IPS-20b (cell line): ENCODE data around the gene NAALADL2.

ENCODE experiments used
- H3K27ac ChIP-seq: one replicate; pipeline ENCODE4 v1.5.1; 2013; ENCODE audit warnings: low read length
- H3K27me3 ChIP-seq: 2 replicates; pipeline ENCODE4 v1.6.1; 2013; ENCODE audit warnings: mild to moderate bottlenecking, low read length, inconsistent platforms; ENCODE audit not compliant: insufficient read depth
- H3K36me3 ChIP-seq: 2 replicates; pipeline ENCODE4 v1.6.1; 2013; ENCODE audit warnings: low read depth, mild to moderate bottlenecking, inconsistent platforms, low read length, moderate library complexity; ENCODE audit not compliant: insufficient read depth
- H3K4me1 ChIP-seq: 2 replicates; pipeline ENCODE4 v1.6.1; 2013; ENCODE audit warnings: mild to moderate bottlenecking, control low read depth, inconsistent platforms, low read length, moderate library complexity; ENCODE audit not compliant: insufficient read depth
- H3K4me3 ChIP-seq: 2 replicates; pipeline ENCODE4 v1.5.1; 2013; ENCODE audit warnings: mild to moderate bottlenecking, low read length, inconsistent platforms
- H3K9ac ChIP-seq: 2 replicates; pipeline ENCODE4 v1.6.1; 2013; ENCODE audit warnings: low read depth, mild to moderate bottlenecking, inconsistent platforms, low read length, moderate library complexity
- H3K9me3 ChIP-seq: 2 replicates; pipeline ENCODE4 v1.6.1; 2013; ENCODE audit warnings: mild to moderate bottlenecking, low read depth, low read length, inconsistent platforms; ENCODE audit not compliant: insufficient read depth

The NAALADL2 gene

GRCh38 chr3:175672119-175672689 lies 813.1 kb downstream of the NAALADL2 start:
- no peak overlapping the region for H3K4me3 ChIP-seq
- no peaks in the 10 kb centered on the region for H3K36me3 ChIP-seq
- no peaks in the 10 kb centered on the region for H3K27me3 ChIP-seq
- no peaks in the 10 kb centered on the region for H3K9me3 ChIP-seq
- H3K9ac ChIP-seq: no peak overlapping the region
- no peaks in the 10 kb centered on the region for H3K4me1 ChIP-seq
- no peak overlapping the region for H3K27ac ChIP-seq

- Histone ChIP-seq H3K27me3 (no peaks in the 10 kb centered on the region), H3K4me1 (peaks cover 6% of the 10 kb centered on the region; the same call in 1 of the 2 replicates), H3K36me3 (no peaks in the 10 kb centered on the region), H3K9me3 (no peaks in the 10 kb centered on the region; the same call in 1 of the 2 replicates), H3K27ac (no peak overlapping the region), H3K9ac (no peak overlapping the region), H3K4me3 (no peak overlapping the region)
Measured at GRCh38 chr3:175679568-175679967, 820.4 kb downstream of the NAALADL2 start.

- H3K9me3 ChIP-seq: no peaks in the 10 kb centered on the region
- H3K27ac ChIP-seq: no peak overlapping the region
- no peaks in the 10 kb centered on the region for H3K36me3 ChIP-seq
- no peak overlapping the region for H3K9ac ChIP-seq
- no peaks in the 10 kb centered on the region for H3K27me3 ChIP-seq
- no peak overlapping the region for H3K4me3 ChIP-seq
- H3K4me1 ChIP-seq: no peaks in the 10 kb centered on the region
Measured at GRCh38 chr3:175692256-175692655, 833.1 kb downstream of the NAALADL2 start.

GRCh38 chr3:175695251-175695650 lies 836.1 kb downstream of the NAALADL2 start:
- Histone ChIP-seq H3K4me3 (no peak overlapping the region), H3K36me3 (no peaks in the 10 kb centered on the region), H3K9me3 (no peaks in the 10 kb centered on the region)

GRCh38 chr3:175702956-175703355 lies 843.8 kb downstream of the NAALADL2 start:
- Histone ChIP-seq H3K27me3 (no peaks in the 10 kb centered on the region), H3K9me3 (no peaks in the 10 kb centered on the region), H3K36me3 (no peaks in the 10 kb centered on the region), H3K4me3 (no peak overlapping the region), H3K27ac (no peak overlapping the region), H3K9ac (no peak overlapping the region), H3K4me1 (no peaks in the 10 kb centered on the region)

More at GRCh38 chr3:175695251-175695650, 836.1 kb downstream of the NAALADL2 start:
- no peak overlapping the region for H3K27ac ChIP-seq
- H3K9ac ChIP-seq: no peak overlapping the region
- no peaks in the 10 kb centered on the region for H3K27me3 ChIP-seq
- no peaks in the 10 kb centered on the region for H3K4me1 ChIP-seq

GRCh38 chr3:175704366-175705055 lies 845.4 kb downstream of the NAALADL2 start:
- Histone ChIP-seq H3K4me3 (no peak overlapping the region), H3K27me3 (no peaks in the 10 kb centered on the region), H3K4me1 (no peaks in the 10 kb centered on the region), H3K36me3 (no peaks in the 10 kb centered on the region), H3K9me3 (no peaks in the 10 kb centered on the region), H3K9ac (no peak overlapping the region), H3K27ac (no peak overlapping the region)

- H3K4me1 ChIP-seq: no peaks in the 10 kb centered on the region
- H3K9me3 ChIP-seq: no peaks in the 10 kb centered on the region
- H3K27me3 ChIP-seq: no peaks in the 10 kb centered on the region
- no peak overlapping the region for H3K27ac ChIP-seq
- H3K4me3 ChIP-seq: no peak overlapping the region
- H3K9ac ChIP-seq: no peak overlapping the region
- H3K36me3 ChIP-seq: no peaks in the 10 kb centered on the region
Measured at GRCh38 chr3:175713268-175713667, 854.1 kb downstream of the NAALADL2 start.

- Histone ChIP-seq H3K27me3 (no peaks in the 10 kb centered on the region), H3K9ac (no peak overlapping the region), H3K4me1 (no peaks in the 10 kb centered on the region), H3K9me3 (no peaks in the 10 kb centered on the region), H3K4me3 (no peak overlapping the region), H3K36me3 (no peaks in the 10 kb centered on the region), H3K27ac (no peak overlapping the region)
Measured at GRCh38 chr3:175716446-175716845, 857.3 kb downstream of the NAALADL2 start.

GRCh38 chr3:175726228-175726627 lies 867.1 kb downstream of the NAALADL2 start:
- Histone ChIP-seq H3K27ac (no peak overlapping the region), H3K4me1 (no peaks in the 10 kb centered on the region), H3K9me3 (no peaks in the 10 kb centered on the region), H3K36me3 (no peaks in the 10 kb centered on the region), H3K27me3 (no peaks in the 10 kb centered on the region), H3K4me3 (no peak overlapping the region), H3K9ac (no peak overlapping the region)

GRCh38 chr3:175728566-175728965 lies 869.4 kb downstream of the NAALADL2 start:
- Histone ChIP-seq H3K27ac (no peak overlapping the region), H3K27me3 (no peaks in the 10 kb centered on the region), H3K36me3 (no peaks in the 10 kb centered on the region), H3K4me3 (no peak overlapping the region), H3K9me3 (no peaks in the 10 kb centered on the region; the same call in 1 of the 2 replicates), H3K9ac (no peak overlapping the region), H3K4me1 (no peaks in the 10 kb centered on the region)

GRCh38 chr3:175729466-175729865 lies 870.3 kb downstream of the NAALADL2 start:
- Histone ChIP-seq H3K4me1 (no peaks in the 10 kb centered on the region), H3K9ac (no peak overlapping the region), H3K36me3 (no peaks in the 10 kb centered on the region), H3K27ac (no peak overlapping the region), H3K4me3 (no peak overlapping the region), H3K27me3 (no peaks in the 10 kb centered on the region), H3K9me3 (peaks cover 1% of the 10 kb centered on the region)

GRCh38 chr3:175731543-175731942 lies 872.4 kb downstream of the NAALADL2 start:
- peaks cover 12% of the 10 kb centered on the region for H3K9me3 ChIP-seq
- no peak overlapping the region for H3K27ac ChIP-seq

More at GRCh38 chr3:175731543-175731942, 872.4 kb downstream of the NAALADL2 start:
- no peak overlapping the region for H3K9ac ChIP-seq
- no peaks in the 10 kb centered on the region for H3K27me3 ChIP-seq
- H3K4me1 ChIP-seq: no peaks in the 10 kb centered on the region
- H3K36me3 ChIP-seq: no peaks in the 10 kb centered on the region
- H3K4me3 ChIP-seq: no peak overlapping the region
